NT2/D1 (cell line): Measurements from ENCODE around the gene COPS6.

Experiments
- SUZ12 ChIP-seq: IDR thresholded peaks from 2 replicates; pipeline ENCODE4 v1.6.1; 2011; ENCODE audit not compliant: insufficient read length, insufficient read depth; ENCODE audit errors: extremely low read depth
- YY1 ChIP-seq: IDR thresholded peaks from 2 replicates; pipeline ENCODE4 v1.6.1; 2011; ENCODE audit not compliant: insufficient read length, insufficient read depth
- ZNF274 ChIP-seq: IDR thresholded peaks from 2 replicates; pipeline ENCODE4 v1.6.1; 2011; ENCODE audit warnings: mild to moderate bottlenecking, low read depth, low read length

DNA sequence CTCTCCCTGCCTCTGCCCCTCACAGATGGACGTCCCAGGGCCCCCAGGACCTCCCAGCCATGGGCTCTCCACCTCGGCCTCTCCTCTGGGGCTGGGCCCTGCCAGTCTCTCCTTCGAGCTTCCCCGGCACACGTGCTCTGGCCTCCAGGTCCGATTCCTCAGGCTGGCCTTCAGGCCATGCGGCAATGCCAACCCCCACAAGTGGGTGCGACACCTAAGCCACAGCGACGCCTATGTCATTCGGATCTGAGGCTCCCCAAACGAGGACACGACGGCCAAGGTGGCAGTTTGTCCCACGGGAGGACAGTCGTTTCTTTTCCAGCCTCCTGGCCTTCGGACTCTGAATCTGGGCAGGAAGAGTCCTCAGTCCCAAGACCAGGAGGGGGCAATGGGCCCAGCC lies 17.9 kb downstream of the COPS6 start:
- TF ChIP-seq SUZ12 (no peak), YY1 (no peak), ZNF274 (no peak)
